Activated T-cell treated with anti-CD3 and anti-CD28 coated beads, Interleukin-2, amount 50 U/mL, for 72 hours (primary cell): ENCODE measurements around the gene LDLRAD3. TPM values are rescaled to one million over a fixed set of nuclear protein-coding genes. Genes with fewer than 3 reads are reported as not detected.

Experiments
- ATAC-seq, 2 donors: fragments of 150-1000 bp; cut with Tn5 transposase; replicated peaks in 1 of 2; 2 replicates each; pipeline ENCODE4 v1.10.0; 2021; ENCODE audit warnings: moderate library complexity in 2 of 2, mild to moderate bottlenecking in 1 of 2
- DNase-seq, 2 donors: peaks; one replicate each; pipeline ENCODE4 v3.0.0; 2021 to 2022; ENCODE audit warnings: mixed read lengths in 1 of 2
- H3K27ac Mint-ChIP-seq: one replicate; pipeline ENCODE4 v1.8.0; 2022; ENCODE audit warnings: mild to moderate bottlenecking, moderate library complexity, mixed read lengths
- H3K27me3 Mint-ChIP-seq: one replicate; pipeline ENCODE4 v1.8.0; 2022; ENCODE audit warnings: low read depth, mixed read lengths
- H3K36me3 Mint-ChIP-seq, 2 donors: one replicate each; pipeline ENCODE4 v1.8.0; 2022; ENCODE audit warnings: mixed read lengths in 2 of 2, mild to moderate bottlenecking in 1 of 2; ENCODE audit not compliant: insufficient read depth in 2 of 2
- H3K4me1 Mint-ChIP-seq: one replicate; pipeline ENCODE4 v1.8.0; 2022; ENCODE audit warnings: low read depth, mixed read lengths
- H3K4me3 Mint-ChIP-seq, 2 donors: one replicate each; pipeline ENCODE4 v1.8.0; 2022; ENCODE audit warnings: mild to moderate bottlenecking in 2 of 2, mixed read lengths in 2 of 2, moderate library complexity in 2 of 2
- H3K9me3 Mint-ChIP-seq, 2 donors: one replicate each; pipeline ENCODE4 v1.8.0; 2022; ENCODE audit warnings: mixed read lengths in 2 of 2
- total RNA-seq, 2 donors: library from RNA; stranded (reverse); gene quantifications; one replicate each; pipeline ENCODE4 v1.2.3, GENCODE V29; 2022

LDLRAD3 gene
- total RNA-seq, 2 donors from 2014 or later: not detected

GRCh38 chr11:36026315-36026968 is 82.6 kb downstream of the LDLRAD3 start:
- no peaks in the 10 kb centered on the region for H3K36me3 Mint-ChIP-seq
- H3K27me3 Mint-ChIP-seq: peaks cover 18% of the 10 kb centered on the region
- no peak for DNase-seq
- no peak overlapping the region for H3K4me3 Mint-ChIP-seq
- H3K27ac Mint-ChIP-seq: no peak overlapping the region
- ATAC-seq: no peak
- no peaks in the 10 kb centered on the region for H3K4me1 Mint-ChIP-seq
- H3K9me3 Mint-ChIP-seq: no peaks in the 10 kb centered on the region

- no peaks in the 10 kb centered on the region for H3K9me3 Mint-ChIP-seq
- H3K36me3 Mint-ChIP-seq: no peaks in the 10 kb centered on the region
- no peaks in the 10 kb centered on the region for H3K4me1 Mint-ChIP-seq
- no peak overlapping the region for H3K4me3 Mint-ChIP-seq
- no peak overlapping the region for H3K27ac Mint-ChIP-seq
- DNase-seq (no peak), ATAC-seq (no peak)
- H3K27me3 Mint-ChIP-seq: peaks cover 18% of the 10 kb centered on the region
These were observed 83.9 kb downstream of the LDLRAD3 start for GRCh38 chr11:36027731-36028130.

- peaks cover 13% of the 10 kb centered on the region for H3K27me3 Mint-ChIP-seq
- DNase-seq (no peak), ATAC-seq (no peak)
- no peaks in the 10 kb centered on the region for H3K9me3 Mint-ChIP-seq
- H3K4me3 Mint-ChIP-seq: no peak overlapping the region
- H3K36me3 Mint-ChIP-seq: no peaks in the 10 kb centered on the region
- H3K4me1 Mint-ChIP-seq: no peaks in the 10 kb centered on the region
- no peak overlapping the region for H3K27ac Mint-ChIP-seq
These were observed 85.8 kb downstream of the LDLRAD3 start for GRCh38 chr11:36029616-36030015.

- no peaks in the 10 kb centered on the region for H3K9me3 Mint-ChIP-seq
- ATAC-seq: no peak
- H3K36me3 Mint-ChIP-seq: no peaks in the 10 kb centered on the region
- no peak overlapping the region for H3K4me3 Mint-ChIP-seq
- no peaks in the 10 kb centered on the region for H3K4me1 Mint-ChIP-seq
- no peak overlapping the region for H3K27ac Mint-ChIP-seq
- H3K27me3 Mint-ChIP-seq: peaks cover 10% of the 10 kb centered on the region
- no peak for DNase-seq
These were observed 86.9 kb downstream of the LDLRAD3 start for GRCh38 chr11:36030731-36031281.

- ATAC-seq (no peak), DNase-seq (no peak)
- H3K9me3 Mint-ChIP-seq: no peaks in the 10 kb centered on the region
- no peak overlapping the region for H3K4me3 Mint-ChIP-seq
- H3K36me3 Mint-ChIP-seq: no peaks in the 10 kb centered on the region
- no peaks in the 10 kb centered on the region for H3K4me1 Mint-ChIP-seq
- no peaks in the 10 kb centered on the region for H3K27me3 Mint-ChIP-seq
- H3K27ac Mint-ChIP-seq: no peak overlapping the region
These were observed 89.4 kb downstream of the LDLRAD3 start for GRCh38 chr11:36033082-36033751.

- no peaks in the 10 kb centered on the region for H3K27me3 Mint-ChIP-seq
- no peak overlapping the region for H3K27ac Mint-ChIP-seq
- H3K4me1 Mint-ChIP-seq: no peaks in the 10 kb centered on the region
- H3K36me3 Mint-ChIP-seq: no peaks in the 10 kb centered on the region
- DNase-seq: no peak
- H3K4me3 Mint-ChIP-seq: no peak overlapping the region
- no peaks in the 10 kb centered on the region for H3K9me3 Mint-ChIP-seq
- no peak for ATAC-seq
These were observed 90.1 kb downstream of the LDLRAD3 start for GRCh38 chr11:36033936-36034335.

GRCh38 chr11:36034551-36035331 is 90.9 kb downstream of the LDLRAD3 start:
- no peaks in the 10 kb centered on the region for H3K27me3 Mint-ChIP-seq
- no peaks in the 10 kb centered on the region for H3K9me3 Mint-ChIP-seq
- ATAC-seq (no peak), DNase-seq (no peak)
- H3K4me1 Mint-ChIP-seq: no peaks in the 10 kb centered on the region
- no peak overlapping the region for H3K27ac Mint-ChIP-seq
- H3K4me3 Mint-ChIP-seq: no peak overlapping the region
- no peaks in the 10 kb centered on the region for H3K36me3 Mint-ChIP-seq

GRCh38 chr11:36035454-36035853 is 91.6 kb downstream of the LDLRAD3 start:
- DNase-seq: no peak
- ATAC-seq: no peak
- Mint-ChIP-seq H3K36me3 (no peaks in the 10 kb centered on the region), H3K9me3 (no peaks in the 10 kb centered on the region), H3K27me3 (no peaks in the 10 kb centered on the region), H3K27ac (no peak overlapping the region), H3K4me1 (no peaks in the 10 kb centered on the region), H3K4me3 (no peak overlapping the region)

GRCh38 chr11:36035999-36036398 is 92.1 kb downstream of the LDLRAD3 start:
- Mint-ChIP-seq H3K9me3 (no peaks in the 10 kb centered on the region), H3K27me3 (no peaks in the 10 kb centered on the region), H3K36me3 (no peaks in the 10 kb centered on the region), H3K4me1 (no peaks in the 10 kb centered on the region), H3K27ac (no peak overlapping the region), H3K4me3 (no peak overlapping the region)
- DNase-seq (no peak), ATAC-seq (no peak)

GRCh38 chr11:36037031-36037430 is 93.2 kb downstream of the LDLRAD3 start:
- peaks cover 5% of the 10 kb centered on the region for H3K27me3 Mint-ChIP-seq
- H3K36me3 Mint-ChIP-seq: no peaks in the 10 kb centered on the region
- no peak overlapping the region for H3K27ac Mint-ChIP-seq
- ATAC-seq: no peak
- H3K4me1 Mint-ChIP-seq: no peaks in the 10 kb centered on the region
- no peak for DNase-seq
- H3K9me3 Mint-ChIP-seq: no peaks in the 10 kb centered on the region
- no peak overlapping the region for H3K4me3 Mint-ChIP-seq

- Mint-ChIP-seq H3K4me1 (no peaks in the 10 kb centered on the region), H3K27ac (no peak overlapping the region), H3K27me3 (peaks cover 5% of the 10 kb centered on the region), H3K9me3 (no peaks in the 10 kb centered on the region), H3K4me3 (no peak overlapping the region), H3K36me3 (no peaks in the 10 kb centered on the region)
- no peak for DNase-seq
- no peak for ATAC-seq
These were observed 94.7 kb downstream of the LDLRAD3 start for GRCh38 chr11:36038541-36038940.

GRCh38 chr11:36039471-36039870 is 95.6 kb downstream of the LDLRAD3 start:
- Mint-ChIP-seq H3K27me3 (peaks cover 5% of the 10 kb centered on the region), H3K4me1 (no peaks in the 10 kb centered on the region), H3K27ac (no peak overlapping the region), H3K4me3 (no peak overlapping the region), H3K9me3 (no peaks in the 10 kb centered on the region), H3K36me3 (no peaks in the 10 kb centered on the region)
- DNase-seq (no peak), ATAC-seq (no peak)

- ATAC-seq (no peak), DNase-seq (no peak)
- no peaks in the 10 kb centered on the region for H3K36me3 Mint-ChIP-seq
- H3K9me3 Mint-ChIP-seq: peaks cover 0 to 4% of the 10 kb centered on the region in 2 donors
- H3K4me3 Mint-ChIP-seq: no peak overlapping the region
- peaks cover 5% of the 10 kb centered on the region for H3K27me3 Mint-ChIP-seq
- no peak overlapping the region for H3K27ac Mint-ChIP-seq
- H3K4me1 Mint-ChIP-seq: no peaks in the 10 kb centered on the region
These were observed 98.2 kb downstream of the LDLRAD3 start for GRCh38 chr11:36041988-36042611.
